KMS-11 (cell line): Measurements from ENCODE around the gene NOCT.
"Not testable (repeated sequence)": the region's sequence is repeated elsewhere in the genome, so short reads cannot be mapped to it uniquely, and the experiment has no call there.

Experiments
- H2AFZ ChIP-seq: fragments of 200-600 bp; sonication (generic); 2 replicates; pipeline ENCODE4 v1.6.1; 2016; ENCODE audit warnings: antibody characterized with exemption, mixed run types, low read depth
- H3K27ac ChIP-seq: fragments of 200-600 bp; sonication (generic); 2 replicates; pipeline ENCODE4 v1.6.1; 2016; ENCODE audit warnings: mild to moderate bottlenecking, mixed run types
- H3K27me3 ChIP-seq: fragments of 200-600 bp; sonication (generic); 2 replicates; pipeline ENCODE4 v1.6.1; 2017; ENCODE audit warnings: mild to moderate bottlenecking, low read depth, mixed run types, moderate library complexity; ENCODE audit not compliant: insufficient read depth
- H3K36me3 ChIP-seq: fragments of 200-600 bp; sonication (generic); 2 replicates; pipeline ENCODE4 v1.6.1; 2017; ENCODE audit warnings: mild to moderate bottlenecking, mixed run types; ENCODE audit not compliant: insufficient read depth
- H3K4me1 ChIP-seq: fragments of 200-600 bp; sonication (generic); 2 replicates; pipeline ENCODE4 v1.6.1; 2016; ENCODE audit warnings: mild to moderate bottlenecking, low read depth, mixed run types; ENCODE audit not compliant: poor library complexity, severe bottlenecking
- H3K4me2 ChIP-seq: fragments of 200-600 bp; sonication (generic); 2 replicates; pipeline ENCODE4 v1.7.0; 2016; ENCODE audit warnings: mild to moderate bottlenecking, mixed run types
- H3K4me3 ChIP-seq: fragments of 200-600 bp; sonication (generic); IDR thresholded peaks from 2 replicates; pipeline ENCODE4 v1.6.1; 2017; ENCODE audit warnings: low read depth, low read length, mixed read lengths; ENCODE audit not compliant: insufficient read depth
- H3K79me2 ChIP-seq: fragments of 200-600 bp; sonication (generic); 2 replicates; pipeline ENCODE4 v1.6.1; 2016; ENCODE audit warnings: low read depth, mixed run types; ENCODE audit not compliant: insufficient read depth
- H3K9ac ChIP-seq: fragments of 200-600 bp; sonication (generic); 2 replicates; pipeline ENCODE4 v1.6.1; 2016; ENCODE audit warnings: mild to moderate bottlenecking, mixed run types
- H4K20me1 ChIP-seq: fragments of 200-600 bp; sonication (generic); 2 replicates; pipeline ENCODE4 v1.6.1; 2016; ENCODE audit warnings: mild to moderate bottlenecking, mixed run types; ENCODE audit not compliant: insufficient read depth
- TF ChIP-seq, protein P1 (sequence below): fragments of 200-600 bp; sonication (generic); conservative IDR thresholded peaks from 2 replicates; pipeline ENCODE4 v1.6.1; 2017; ENCODE audit warnings: low read depth, mild to moderate bottlenecking, antibody characterized with exemption, low read length, moderate library complexity, mixed read lengths

The NOCT gene

DNA sequence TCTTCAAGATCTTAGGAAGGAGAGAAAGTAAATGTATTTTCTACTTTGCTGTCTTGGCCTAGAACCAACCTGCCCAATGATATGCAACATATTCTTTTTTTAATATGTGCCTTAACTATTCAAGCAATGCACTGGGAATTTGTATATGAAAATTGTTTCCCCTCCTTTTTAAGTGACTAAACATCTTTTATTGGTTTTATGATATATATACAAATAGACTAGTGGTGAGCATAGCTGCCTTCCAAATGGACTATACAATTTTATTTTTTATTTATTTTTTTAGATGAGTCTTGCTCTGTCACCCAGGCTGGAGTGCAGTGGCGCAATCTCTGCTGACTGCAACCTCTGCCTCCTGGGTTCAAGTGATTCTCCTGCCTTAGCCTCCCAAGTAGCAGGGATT is 10.3 kb downstream of the NOCT start:
- Histone ChIP-seq H3K4me1 (peaks cover 5% of the 10 kb centered on the region), H3K79me2 (peaks cover 76% of the 10 kb centered on the region), H3K4me2 (no peak overlapping the region), H2AFZ (no peak overlapping the region), H3K27ac (no peak overlapping the region), H3K36me3 (no peaks in the 10 kb centered on the region; the same call in 1 of the 2 replicates), H3K27me3 (no peaks in the 10 kb centered on the region), H3K9ac (no peak overlapping the region), H3K4me3 (no peak overlapping the region), H4K20me1 (peaks cover 18% of the 10 kb centered on the region)
- TF ChIP-seq, protein P1, sequence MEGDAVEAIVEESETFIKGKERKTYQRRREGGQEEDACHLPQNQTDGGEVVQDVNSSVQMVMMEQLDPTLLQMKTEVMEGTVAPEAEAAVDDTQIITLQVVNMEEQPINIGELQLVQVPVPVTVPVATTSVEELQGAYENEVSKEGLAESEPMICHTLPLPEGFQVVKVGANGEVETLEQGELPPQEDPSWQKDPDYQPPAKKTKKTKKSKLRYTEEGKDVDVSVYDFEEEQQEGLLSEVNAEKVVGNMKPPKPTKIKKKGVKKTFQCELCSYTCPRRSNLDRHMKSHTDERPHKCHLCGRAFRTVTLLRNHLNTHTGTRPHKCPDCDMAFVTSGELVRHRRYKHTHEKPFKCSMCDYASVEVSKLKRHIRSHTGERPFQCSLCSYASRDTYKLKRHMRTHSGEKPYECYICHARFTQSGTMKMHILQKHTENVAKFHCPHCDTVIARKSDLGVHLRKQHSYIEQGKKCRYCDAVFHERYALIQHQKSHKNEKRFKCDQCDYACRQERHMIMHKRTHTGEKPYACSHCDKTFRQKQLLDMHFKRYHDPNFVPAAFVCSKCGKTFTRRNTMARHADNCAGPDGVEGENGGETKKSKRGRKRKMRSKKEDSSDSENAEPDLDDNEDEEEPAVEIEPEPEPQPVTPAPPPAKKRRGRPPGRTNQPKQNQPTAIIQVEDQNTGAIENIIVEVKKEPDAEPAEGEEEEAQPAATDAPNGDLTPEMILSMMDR = no peak

DNA sequence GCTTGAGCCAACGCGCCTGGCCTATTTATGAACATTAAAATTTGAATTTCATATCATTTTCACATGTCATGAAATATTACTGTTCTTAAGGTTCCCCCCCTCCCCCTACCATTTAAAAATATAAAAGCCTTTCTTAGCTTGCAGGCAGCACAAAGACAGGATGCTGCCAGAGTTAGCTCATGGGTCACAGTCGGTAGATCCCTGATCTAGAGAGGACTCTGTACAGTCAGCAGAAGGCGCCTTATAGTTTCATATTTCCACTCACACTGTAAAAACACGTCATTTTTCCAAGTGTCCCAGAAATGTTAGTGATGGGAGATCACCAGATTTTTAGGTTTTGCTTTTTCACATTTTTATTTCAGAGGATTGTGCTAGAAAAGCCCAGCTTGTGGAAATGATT is 12.2 kb downstream of the NOCT start:
- Histone ChIP-seq H3K4me3 (no peak overlapping the region), H3K27ac (no peak overlapping the region), H3K27me3 (no peaks in the 10 kb centered on the region), H4K20me1 (0 out of 2 replicates have a peak, but pooled peaks cover 22% of the 10 kb centered on the region), H3K4me2 (no peak overlapping the region), H3K36me3 (no peaks in the 10 kb centered on the region; the same call in 1 of the 2 replicates), H3K79me2 (peaks cover 75% of the 10 kb centered on the region), H3K9ac (no peak overlapping the region), H3K4me1 (peaks cover 10% of the 10 kb centered on the region), H2AFZ (no peak overlapping the region)
- TF ChIP-seq, protein P1 = no peak

DNA sequence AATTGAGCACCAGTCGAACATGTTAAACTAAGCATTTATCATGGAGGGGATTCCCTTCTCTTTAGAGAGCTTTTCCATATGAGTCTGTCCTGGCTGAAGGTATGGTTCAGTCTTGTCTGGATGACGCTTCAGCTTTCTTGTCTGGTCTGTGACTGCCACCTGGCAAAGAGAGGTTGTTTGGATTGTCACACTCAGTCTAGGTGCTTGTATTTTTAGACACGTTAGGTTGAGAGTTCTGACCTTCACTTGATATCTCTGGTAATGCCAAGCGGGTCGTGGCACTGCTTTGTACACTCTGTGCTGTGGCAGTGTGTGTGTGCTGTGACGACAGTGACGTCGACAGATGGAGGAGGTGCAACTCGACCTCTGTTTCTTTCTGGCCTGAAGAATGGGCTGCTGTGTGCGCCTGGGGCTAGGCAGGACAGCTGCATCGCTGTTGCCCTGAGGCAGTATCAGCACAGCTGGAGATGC is 12.6 kb downstream of the NOCT start:
- TF ChIP-seq, protein P1 = no peak

DNA sequence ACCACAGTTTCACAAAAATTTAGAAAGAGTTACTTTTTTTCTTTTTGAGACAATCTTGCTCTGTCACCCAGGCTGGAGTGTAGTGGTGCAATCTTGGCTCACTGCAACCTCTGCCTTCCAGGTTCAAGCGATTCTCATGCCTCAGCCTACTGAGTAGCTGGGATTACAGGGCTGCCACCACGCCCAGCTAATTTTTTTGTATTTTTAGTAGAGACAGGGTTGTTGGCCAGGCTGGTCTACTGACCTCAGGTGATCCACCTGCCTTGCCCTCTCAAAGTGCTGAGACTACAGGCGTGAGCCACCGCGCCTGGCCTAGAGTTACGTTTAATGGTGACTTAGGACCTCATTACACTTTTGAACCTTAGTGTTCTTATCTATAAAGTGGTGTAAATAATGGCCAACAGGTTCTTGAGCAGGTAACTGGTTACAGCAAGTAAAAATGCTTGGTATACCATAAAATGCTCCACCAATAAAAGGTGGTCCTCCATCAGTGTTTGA is 14.3 kb downstream of the NOCT start:
- not testable (repeated sequence) for H3K36me3 ChIP-seq, H2AFZ ChIP-seq, H3K27me3 ChIP-seq, H3K9ac ChIP-seq, H3K27ac ChIP-seq, H3K4me3 ChIP-seq, H3K4me2 ChIP-seq
- Histone ChIP-seq H4K20me1 (0 out of 2 replicates have a peak, but pooled peaks cover 16% of the 10 kb centered on the region), H3K4me1 (peaks cover 10% of the 10 kb centered on the region), H3K79me2 (peaks cover 76% of the 10 kb centered on the region)

More for the DNA sequence above, 12.6 kb downstream of the NOCT start:
- no peaks in the 10 kb centered on the region; the same call in 1 of the 2 replicates for H3K36me3 ChIP-seq
- no peak overlapping the region for H3K27ac ChIP-seq
- H4K20me1 ChIP-seq = 0 out of 2 replicates have a peak, but pooled peaks cover 19% of the 10 kb centered on the region
- H3K9ac ChIP-seq = no peak overlapping the region
- H3K4me3 ChIP-seq = no peak overlapping the region
- H3K27me3 ChIP-seq = no peaks in the 10 kb centered on the region
- H3K4me2 ChIP-seq = no peak overlapping the region
- peaks cover 75% of the 10 kb centered on the region for H3K79me2 ChIP-seq
- H3K4me1 ChIP-seq = peaks cover 10% of the 10 kb centered on the region
- H2AFZ ChIP-seq = no peak overlapping the region

DNA sequence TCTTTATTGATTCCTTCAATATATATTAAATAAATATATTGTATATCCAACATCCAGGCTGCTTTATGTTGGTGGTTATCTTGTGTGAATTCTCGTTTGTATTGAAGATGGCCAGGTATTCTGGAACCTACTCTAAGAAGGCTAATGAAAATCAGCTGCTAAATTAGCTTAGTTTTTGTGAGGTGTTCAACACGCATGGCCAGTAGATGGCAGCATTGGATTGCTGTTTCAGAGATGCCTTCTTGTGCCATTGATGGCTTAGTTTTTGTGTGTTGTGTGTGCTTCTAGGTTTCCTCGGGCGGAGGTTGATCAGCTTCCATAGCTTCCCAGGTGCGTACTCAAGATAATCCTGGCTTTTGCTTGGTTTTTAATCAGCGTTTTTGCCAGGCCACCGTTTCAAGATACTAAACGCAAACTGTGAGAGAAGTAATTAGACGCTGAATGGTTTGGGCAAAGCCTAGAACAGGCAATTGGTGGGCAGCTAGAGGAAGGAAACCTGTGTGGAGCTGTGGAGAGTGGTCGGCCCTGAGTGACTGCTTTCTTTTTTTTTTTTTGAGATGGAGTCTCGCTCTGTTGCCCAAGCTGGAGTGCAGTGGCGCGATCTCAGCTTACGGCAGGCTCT is 15.1 kb downstream of the NOCT start:
- 0 out of 2 replicates have a peak, but pooled peaks cover 16% of the 10 kb centered on the region for H4K20me1 ChIP-seq

More for the DNA sequence above, 15.1 kb downstream of the NOCT start:
- Histone ChIP-seq H3K4me1 (peaks cover 10% of the 10 kb centered on the region), H2AFZ (no peak overlapping the region), H3K4me3 (no peak overlapping the region), H3K27me3 (no peaks in the 10 kb centered on the region), H3K79me2 (peaks cover 74% of the 10 kb centered on the region), H3K9ac (no peak overlapping the region), H3K27ac (no peak overlapping the region), H3K4me2 (no peak overlapping the region), H3K36me3 (no peaks in the 10 kb centered on the region)
- TF ChIP-seq, protein P1 = peak; percentile 92
